ENCODE results near the gene SDK2.

DNA sequence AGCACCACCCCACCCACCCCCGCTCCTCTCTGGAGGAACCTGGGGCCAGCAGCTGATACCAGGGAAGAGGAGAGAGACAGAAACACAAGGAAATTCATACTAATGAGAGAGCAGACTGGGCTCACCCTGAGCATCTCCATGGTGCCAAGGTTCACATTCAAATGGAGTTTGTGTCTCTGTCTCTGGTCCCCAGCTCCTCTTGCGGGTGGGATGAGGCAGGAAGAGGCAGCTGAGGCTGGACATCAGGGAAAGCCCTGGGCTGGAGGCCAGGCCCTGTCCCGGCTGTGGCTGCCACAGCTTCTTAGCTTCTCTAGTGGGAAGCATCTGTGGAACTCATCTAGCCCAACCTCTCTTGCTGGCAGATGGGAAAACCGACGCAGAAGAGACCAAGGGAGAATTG, 121.5 kb downstream of the SDK2 start:
- TF ChIP-seq POLR2A (IDR thresholded peaks at IDR 0.05; ENCODE audit: low read depth, low read length) = no peak
- no peak for TF ChIP-seq POLR2AphosphoS5 (IDR thresholded peaks at IDR 0.05; ENCODE audit: low read depth, low read length)
- no peak for TF ChIP-seq TAF1 (IDR thresholded peaks at IDR 0.05; ENCODE audit: low read depth, low read length)
- TF ChIP-seq SPI1 (IDR thresholded peaks at IDR 0.05; ENCODE audit: low read depth, low read length) = no peak
- TF ChIP-seq POU2F2 (IDR thresholded peaks at IDR 0.05; ENCODE audit: low read depth, low read length) = no peak
